CD4-positive, alpha-beta T cell (primary cell): Measurements from ENCODE around the gene C9orf72. TPM values are rescaled to one million over a fixed set of nuclear protein-coding genes. Genes with fewer than 3 reads are reported as not detected.
"Not testable (repeated sequence)": the region's sequence is repeated elsewhere in the genome, so short reads cannot be mapped to it uniquely, and the experiment has no call there.

Experiments used
- ATAC-seq: fragments of 200-7000 bp; cut with Tn5 transposase; one replicate; pipeline ENCODE4 v1.10.0; 2022; ENCODE audit warnings: mild to moderate bottlenecking; ENCODE audit not compliant: poor library complexity
- CTCF ChIA-PET: fragments of 350-600 bp; sonication (Branson Sonifier 250); formaldehyde crosslinking; loops from one replicate; lab custom pipeline; 2021; ENCODE audit warnings: antibody characterized with exemption, inconsistent platforms; lab: Charles Lee
- POLR2A ChIA-PET: fragments of 350-600 bp; sonication (Branson Sonifier 250); formaldehyde crosslinking; loops from one replicate; lab custom pipeline; 2021; ENCODE audit warnings: antibody characterized with exemption, inconsistent platforms; lab: Charles Lee
- DNase-seq, 14 experiments: peaks; one replicate each; pipeline ENCODE4 v3.0.0-alpha.2; 2013 to 2020; ENCODE audit warnings: mixed read lengths in 2 of 14
- H3K27ac ChIP-seq, 2 donors: one replicate each; pipeline versions ENCODE4 v1.5.1 to v1.7.0; 2013; ENCODE audit warnings: low read length in 2 of 2, low read depth in 1 of 2, mild to moderate bottlenecking in 1 of 2
- H3K27me3 ChIP-seq, 2 experiments: 1 replicate in 1 of 2; 2 replicates in 1 of 2; pipeline versions ENCODE4 v1.6.1 to v1.7.0; 2013; ENCODE audit warnings: low read length in 2 of 2, control low read depth in 1 of 2, mild to moderate bottlenecking in 1 of 2, moderate library complexity in 1 of 2; ENCODE audit not compliant: insufficient read depth in 2 of 2, control insufficient read depth in 1 of 2
- H3K36me3 ChIP-seq: one replicate; pipeline ENCODE4 v1.6.1; 2013; ENCODE audit warnings: low read length, control low read depth; ENCODE audit not compliant: insufficient read depth
- H3K4me1 ChIP-seq: one replicate; pipeline ENCODE4 v1.6.1; 2013; ENCODE audit warnings: low read length, control low read depth; ENCODE audit not compliant: insufficient read depth
- H3K4me3 ChIP-seq: one replicate; pipeline ENCODE4 v1.5.1; 2013; ENCODE audit warnings: mild to moderate bottlenecking, low read length, moderate library complexity
- H3K9me3 ChIP-seq, 2 experiments: 1 replicate in 1 of 2; 2 replicates in 1 of 2; pipeline versions ENCODE4 v1.6.1 to v1.7.0; 2013; ENCODE audit warnings: low read length in 2 of 2, mild to moderate bottlenecking in 2 of 2, control low read depth in 1 of 2, moderate library complexity in 1 of 2; ENCODE audit not compliant: control insufficient read depth in 1 of 2, insufficient read depth in 1 of 2
- H3K27ac Mint-ChIP-seq: one replicate; pipeline ENCODE4 v1.8.0; 2020; ENCODE audit warnings: mixed read lengths
- H3K27me3 Mint-ChIP-seq: one replicate; pipeline ENCODE4 v1.8.0; 2021; ENCODE audit warnings: mixed read lengths
- H3K36me3 Mint-ChIP-seq: one replicate; pipeline ENCODE4 v1.8.0; 2021; ENCODE audit warnings: low read depth, mixed read lengths
- H3K4me1 Mint-ChIP-seq: one replicate; pipeline ENCODE4 v1.8.0; 2021; ENCODE audit warnings: low read depth, mixed read lengths
- H3K4me3 Mint-ChIP-seq: one replicate; pipeline ENCODE4 v1.8.0; 2020; ENCODE audit warnings: mild to moderate bottlenecking, mixed read lengths
- H3K9me3 Mint-ChIP-seq: one replicate; pipeline ENCODE4 v1.8.0; 2020; ENCODE audit warnings: mixed read lengths
- intact Hi-C, 2 experiments: fragments of 100-400 bp; cut with DNase I in 1 of 2; cut with micrococcal nuclease in 1 of 2; formaldehyde crosslinking; loops; one replicate each; pipeline versions ENCODE4 v1.15.1 to v1.9.0; 2023 to 2025; cut with DNase I, micrococcal nuclease
- total RNA-seq, 174 experiments: library from RNA in 2 of 174; stranded (reverse) in 2 of 174; gene quantifications; one replicate each; pipeline ENCODE4 v1.2.3 and lab custom pipeline; 2021 to 2026
- TF ChIP-seq, protein P1 (sequence below): fragments of 200-600 bp; IDR thresholded peaks from one replicate; pipeline ENCODE4 v1.8.0; 2022; ENCODE audit warnings: antibody characterized with exemption, mild to moderate bottlenecking

Gene C9orf72
- total RNA-seq, 2 experiments from 2014 or later: 36.9 to 39.2 TPM

DNA sequence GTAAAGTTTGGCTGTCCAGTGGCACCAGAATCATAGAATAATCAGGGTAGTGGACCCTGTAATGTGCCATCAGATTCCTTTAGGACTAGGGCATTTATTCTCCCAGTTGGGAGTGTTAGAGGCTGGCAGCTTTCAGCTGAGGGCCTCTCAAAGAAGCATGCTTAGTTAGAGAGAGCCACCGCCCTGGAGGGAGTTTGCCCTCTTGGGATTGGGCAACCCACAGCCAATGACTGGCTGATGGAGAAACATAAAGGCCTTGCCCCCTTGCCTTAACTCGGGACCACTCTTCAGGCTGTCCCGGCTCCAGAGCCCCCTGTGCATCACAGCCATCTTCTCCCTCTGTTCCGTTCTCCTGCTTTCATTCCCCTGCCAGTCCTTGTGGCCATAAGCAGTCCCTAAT, 69.7 kb downstream of the C9orf72 start:
- Histone ChIP-seq H3K9me3 (no peaks in the 10 kb centered on the region), H3K4me1 (no peaks in the 10 kb centered on the region), H3K36me3 (no peaks in the 10 kb centered on the region), H3K4me3 (no peak overlapping the region), H3K27me3 (no peaks in the 10 kb centered on the region), H3K27ac (no peak overlapping the region)
- H3K36me3 Mint-ChIP-seq: no peaks in the 10 kb centered on the region
- no peaks in the 10 kb centered on the region for H3K27me3 Mint-ChIP-seq
- CTCF ChIA-PET: no interaction called here
- POLR2A ChIA-PET: no interaction called here
- H3K9me3 Mint-ChIP-seq: no peaks in the 10 kb centered on the region
- DNase-seq (no peak), ATAC-seq (no peak)
- intact Hi-C loops: no loop called here
- no peaks in the 10 kb centered on the region for H3K4me1 Mint-ChIP-seq
- TF ChIP-seq, protein P1, sequence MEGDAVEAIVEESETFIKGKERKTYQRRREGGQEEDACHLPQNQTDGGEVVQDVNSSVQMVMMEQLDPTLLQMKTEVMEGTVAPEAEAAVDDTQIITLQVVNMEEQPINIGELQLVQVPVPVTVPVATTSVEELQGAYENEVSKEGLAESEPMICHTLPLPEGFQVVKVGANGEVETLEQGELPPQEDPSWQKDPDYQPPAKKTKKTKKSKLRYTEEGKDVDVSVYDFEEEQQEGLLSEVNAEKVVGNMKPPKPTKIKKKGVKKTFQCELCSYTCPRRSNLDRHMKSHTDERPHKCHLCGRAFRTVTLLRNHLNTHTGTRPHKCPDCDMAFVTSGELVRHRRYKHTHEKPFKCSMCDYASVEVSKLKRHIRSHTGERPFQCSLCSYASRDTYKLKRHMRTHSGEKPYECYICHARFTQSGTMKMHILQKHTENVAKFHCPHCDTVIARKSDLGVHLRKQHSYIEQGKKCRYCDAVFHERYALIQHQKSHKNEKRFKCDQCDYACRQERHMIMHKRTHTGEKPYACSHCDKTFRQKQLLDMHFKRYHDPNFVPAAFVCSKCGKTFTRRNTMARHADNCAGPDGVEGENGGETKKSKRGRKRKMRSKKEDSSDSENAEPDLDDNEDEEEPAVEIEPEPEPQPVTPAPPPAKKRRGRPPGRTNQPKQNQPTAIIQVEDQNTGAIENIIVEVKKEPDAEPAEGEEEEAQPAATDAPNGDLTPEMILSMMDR: no peak
- H3K27ac Mint-ChIP-seq: no peak overlapping the region
- H3K4me3 Mint-ChIP-seq: no peak overlapping the region

DNA sequence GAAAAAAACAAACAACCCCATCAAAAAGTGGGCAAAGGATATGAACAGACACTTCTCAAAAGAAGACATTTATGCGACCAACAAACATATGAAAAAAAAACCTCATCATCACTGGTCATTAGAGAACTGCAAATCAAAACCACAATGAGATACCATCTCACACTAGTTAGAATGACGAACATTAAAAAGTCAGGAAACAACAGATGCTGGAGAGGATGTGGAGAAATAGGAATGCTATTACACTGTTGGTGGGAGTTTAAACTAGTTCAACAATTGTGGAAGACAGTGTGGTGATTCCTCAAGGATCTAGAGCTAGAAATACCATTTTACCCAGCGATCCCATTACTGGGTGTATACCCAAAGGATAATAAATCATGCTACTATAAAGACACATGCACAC, 72.4 kb downstream of the C9orf72 start:
- ATAC-seq, H3K27me3 Mint-ChIP-seq, intact Hi-C loops, POLR2A ChIA-PET, DNase-seq, CTCF ChIA-PET, H3K27ac ChIP-seq, H3K9me3 ChIP-seq, H3K36me3 ChIP-seq, H3K27me3 ChIP-seq, H3K4me1 Mint-ChIP-seq, H3K9me3 Mint-ChIP-seq, H3K4me1 ChIP-seq, H3K36me3 Mint-ChIP-seq, H3K4me3 Mint-ChIP-seq, H3K4me3 ChIP-seq, H3K27ac Mint-ChIP-seq: not testable (repeated sequence)

DNA sequence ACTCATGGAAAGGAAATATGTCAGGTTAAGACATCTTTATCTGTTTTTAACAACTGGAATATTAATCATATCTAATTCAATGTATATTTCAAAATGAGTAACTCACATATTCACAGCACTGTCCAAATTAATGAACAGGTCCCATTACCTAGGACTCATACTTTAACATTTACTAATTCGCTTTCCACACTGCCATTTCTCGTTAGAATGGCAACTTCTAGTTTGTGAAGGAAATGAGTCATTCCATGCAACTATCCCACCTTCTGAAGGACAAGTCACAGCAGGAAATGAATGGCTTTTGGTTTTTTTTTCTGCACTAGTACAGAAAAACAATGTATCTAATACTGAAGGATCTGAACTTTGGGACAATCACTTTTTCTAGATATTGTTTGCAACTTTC, 73.8 kb downstream of the C9orf72 start:
- intact Hi-C loops: loop anchor here in 1 of 2 experiments (10.0 kb wide), 1 partner anchor 75 kb away; no protein-coding TSS in a partner anchor

More for the DNA sequence above, 73.8 kb downstream of the C9orf72 start:
- CTCF ChIA-PET: no interaction called here
- ATAC-seq (no peak), DNase-seq (peak in 2 of 14 experiments; percentile 12 to 30)
- Mint-ChIP-seq H3K4me1 (no peaks in the 10 kb centered on the region), H3K27ac (no peak overlapping the region), H3K27me3 (no peaks in the 10 kb centered on the region), H3K9me3 (no peaks in the 10 kb centered on the region), H3K4me3 (no peak overlapping the region), H3K36me3 (no peaks in the 10 kb centered on the region)
- Histone ChIP-seq H3K4me1 (no peaks in the 10 kb centered on the region), H3K36me3 (no peaks in the 10 kb centered on the region), H3K27me3 (no peaks in the 10 kb centered on the region), H3K27ac (no peak overlapping the region), H3K4me3 (no peak overlapping the region), H3K9me3 (peaks cover 0 to 2% of the 10 kb centered on the region in 2 experiments)
- TF ChIP-seq, protein P1: no peak
- POLR2A ChIA-PET: no interaction called here
